HCT116 (cell line): ENCODE measurements around the gene GPR89B. TPM values are rescaled to one million over a fixed set of nuclear protein-coding genes. Genes with fewer than 3 reads are reported as not detected.

ENCODE experiments used
- ATAC-seq: fragments of 200-7000 bp; cut with Tn5 transposase; 2 replicates; pipeline ENCODE4 v1.9.1; 2020; ENCODE audit warnings: mild to moderate bottlenecking, moderate library complexity
- BruUV-seq: library from RNA; stranded (reverse); fragments of 400-500 nt; replicated peaks from 2 replicates; lab custom pipeline; 2021; lab: Mats Ljungman, UMichigan
- CTCF ChIA-PET: fragments of 300-600 bp; sonication (Branson Sonifier 250); formaldehyde crosslinking; loops from one replicate; lab custom pipeline; 2021; ENCODE audit warnings: antibody characterized with exemption; lab: Charles Lee
- POLR2A ChIA-PET: fragments of 300-600, 350-600 bp; sonication (Branson Sonifier 250); formaldehyde crosslinking; loops from one replicate; lab custom pipeline; 2021; ENCODE audit warnings: antibody characterized with exemption; lab: Charles Lee
- RAD21 ChIA-PET, 2 experiments: fragments of 300-600 bp; sonication (Branson Sonifier 250); formaldehyde crosslinking; loops; one replicate each; lab custom pipeline; 2023; ENCODE audit warnings: low total read pairs in 2 of 2; ENCODE audit not compliant: uncharacterized antibody in 2 of 2, unreplicated experiment in 2 of 2, low non-redundant PET in 1 of 2; lab: Charles Lee
- DNase-seq: peaks from one replicate; pipeline ENCODE4 v3.0.0-alpha.2; 2010; ENCODE audit warnings: low read depth, low spot score
- H2AFZ ChIP-seq: fragments of 200-600 bp; shearing (Covaris generic), sonication (generic); 2 replicates; pipeline ENCODE4 v1.6.1; 2017; ENCODE audit warnings: low read depth, mixed run types, mixed read lengths, antibody characterized with exemption, low read length; ENCODE audit not compliant: poor library complexity, severe bottlenecking
- H3K27ac ChIP-seq: 2 replicates; pipeline ENCODE4 v1.5.1; 2012; ENCODE audit warnings: low read depth, low read length
- H3K27me3 ChIP-seq: fragments of 200-600 bp; sonication (generic); 2 replicates; pipeline ENCODE4 v1.6.1; 2016; ENCODE audit warnings: mixed run types, low read length, mixed read lengths; ENCODE audit not compliant: insufficient read depth
- H3K36me3 ChIP-seq, 2 experiments: fragments of 200-500 bp in 1 of 2; fragments of 200-600 bp in 1 of 2; sonication (Bioruptor generic) in 1 of 2; sonication (generic) in 1 of 2; 2 replicates each; pipeline versions ENCODE4 v1.5.1 to v1.6.1; 2014 to 2016; ENCODE audit warnings: low read length in 2 of 2, inconsistent platforms in 1 of 2, mixed read lengths in 1 of 2, mixed run types in 1 of 2; ENCODE audit not compliant: insufficient read depth in 2 of 2, control insufficient read depth in 1 of 2
- H3K4me1 ChIP-seq, 2 experiments: fragments of 200-600 bp in 1 of 2; sonication (generic) in 1 of 2; 2 replicates each; pipeline versions ENCODE4 v1.5.1 to v1.6.1; 2012 to 2017; ENCODE audit warnings: low read length in 2 of 2, inconsistent platforms in 1 of 2, mild to moderate bottlenecking in 1 of 2, mixed read lengths in 1 of 2, mixed run types in 1 of 2, moderate library complexity in 1 of 2; ENCODE audit not compliant: insufficient read depth in 2 of 2, control insufficient read depth in 1 of 2
- H3K4me2 ChIP-seq: fragments of 200-600 bp; sonication (generic); 2 replicates; pipeline ENCODE4 v1.6.1; 2017; ENCODE audit warnings: mixed run types, low read length, mixed read lengths
- H3K4me3 ChIP-seq, 2 experiments: fragments of 200-600 bp in 1 of 2; sonication (generic) in 1 of 2; replicated peaks in 1 of 2; 2 replicates each; pipeline ENCODE4 v1.5.1; 2011 to 2016; ENCODE audit warnings: low read length in 2 of 2, control low read depth in 1 of 2, low read depth in 1 of 2, mild to moderate bottlenecking in 1 of 2, mixed read lengths in 1 of 2, mixed run types in 1 of 2
- H3K79me2 ChIP-seq: fragments of 200-600 bp; sonication (generic); 2 replicates; pipeline ENCODE4 v1.6.1; 2017; ENCODE audit warnings: mild to moderate bottlenecking, mixed run types, low read length, moderate library complexity, mixed read lengths; ENCODE audit not compliant: insufficient read depth
- H3K9ac ChIP-seq: fragments of 200-600 bp; sonication (generic); 2 replicates; pipeline ENCODE4 v1.6.1; 2016; ENCODE audit warnings: low read length, mixed read lengths
- H3K9me2 ChIP-seq: fragments of 200-600 bp; sonication (generic), shearing (Covaris generic); 2 replicates; pipeline ENCODE4 v1.6.1; 2017; ENCODE audit warnings: mixed run types, mild to moderate bottlenecking, moderate library complexity; ENCODE audit not compliant: insufficient read depth
- H3K9me3 ChIP-seq, 2 experiments: fragments of 200-500 bp in 1 of 2; fragments of 200-600 bp in 1 of 2; sonication (Bioruptor generic) in 1 of 2; sonication (generic) in 1 of 2; 2 replicates each; pipeline ENCODE4 v1.6.1; 2014 to 2017; ENCODE audit warnings: low read length in 2 of 2, mixed read lengths in 2 of 2, inconsistent platforms in 1 of 2, low read depth in 1 of 2, mild to moderate bottlenecking in 1 of 2, mixed run types in 1 of 2, moderate library complexity in 1 of 2; ENCODE audit not compliant: control insufficient read depth in 1 of 2, insufficient read depth in 1 of 2
- H4K20me1 ChIP-seq: fragments of 200-600 bp; sonication (generic), shearing (Covaris generic); 2 replicates; pipeline ENCODE4 v1.6.1; 2017; ENCODE audit warnings: mixed run types, mild to moderate bottlenecking, moderate library complexity; ENCODE audit not compliant: insufficient read depth
- CBX3 ChIP-seq: IDR thresholded peaks from 2 replicates; pipeline ENCODE4 v1.6.1; 2012; ENCODE audit warnings: low read depth
- CTCF ChIP-seq, 3 experiments: fragments of 200-600 bp in 1 of 3; sonication (generic) in 1 of 3; IDR thresholded peaks in 2 of 3; conservative IDR thresholded peaks in 1 of 3; 2 replicates each; pipeline ENCODE4 v1.5.1; 2012 to 2017; ENCODE audit warnings: low read depth in 2 of 3, low read length in 2 of 3, antibody characterized with exemption in 1 of 3, borderline replicate concordance in 1 of 3, control low read depth in 1 of 3, mild to moderate bottlenecking in 1 of 3, mixed read lengths in 1 of 3, mixed run types in 1 of 3, moderate library complexity in 1 of 3; ENCODE audit not compliant: insufficient read depth in 1 of 3
- EGR1 ChIP-seq: IDR thresholded peaks from 2 replicates; pipeline ENCODE4 v1.6.1; 2012; ENCODE audit warnings: low read depth
- ELF1 ChIP-seq: IDR thresholded peaks from 2 replicates; pipeline ENCODE4 v1.6.1; 2012; ENCODE audit warnings: low read depth, borderline replicate concordance
- EZH2phosphoT487 ChIP-seq: fragments of 200-600 bp; IDR thresholded peaks from 2 replicates; pipeline ENCODE4 v1.6.1; 2018; ENCODE audit warnings: antibody characterized with exemption, borderline replicate concordance
- FOSL1 ChIP-seq: IDR thresholded peaks from 2 replicates; pipeline ENCODE4 v1.6.1; 2012; ENCODE audit warnings: low read depth
- JUND ChIP-seq: IDR thresholded peaks from 2 replicates; pipeline ENCODE4 v1.6.1; 2012
- MAX ChIP-seq: IDR thresholded peaks from 2 replicates; pipeline ENCODE4 v1.6.1; 2012
- POLR2A ChIP-seq: IDR thresholded peaks from 2 replicates; pipeline ENCODE4 v1.7.0; 2011; ENCODE audit warnings: borderline replicate concordance; ENCODE audit not compliant: insufficient read depth, insufficient read length; ENCODE audit errors: extremely low read depth
- POLR2AphosphoS5 ChIP-seq: IDR thresholded peaks from 2 replicates; pipeline ENCODE4 v1.6.1; 2011; ENCODE audit warnings: mild to moderate bottlenecking, low read depth, low read length, moderate library complexity
- REST ChIP-seq: IDR thresholded peaks from 2 replicates; pipeline ENCODE4 v1.6.1; 2012; ENCODE audit warnings: low read depth
- SIN3A ChIP-seq: IDR thresholded peaks from 2 replicates; pipeline ENCODE4 v1.6.1; 2012; ENCODE audit warnings: low read depth
- SP1 ChIP-seq: IDR thresholded peaks from 2 replicates; pipeline ENCODE4 v1.6.1; 2012; ENCODE audit warnings: low read depth
- YY1 ChIP-seq: IDR thresholded peaks from 2 replicates; pipeline ENCODE4 v1.6.1; 2011; ENCODE audit warnings: low read length, low read depth, moderate library complexity, mild to moderate bottlenecking; ENCODE audit not compliant: insufficient replicate concordance; ENCODE audit errors: extremely low read depth
- ZBTB33 ChIP-seq: IDR thresholded peaks from 2 replicates; pipeline ENCODE4 v1.6.1; 2011; ENCODE audit warnings: mild to moderate bottlenecking, low read length, moderate library complexity; ENCODE audit not compliant: insufficient replicate concordance; ENCODE audit errors: extremely low read depth
- ZNF274 ChIP-seq: fragments of 200-500 bp; sonication (Bioruptor generic); IDR thresholded peaks from 2 replicates; pipeline ENCODE4 v1.6.1; 2014; ENCODE audit warnings: mild to moderate bottlenecking, low read depth, low read length, inconsistent platforms
- intact Hi-C: fragments of 100-400 bp; cut with micrococcal nuclease; formaldehyde crosslinking; loops from 2 replicates; pipeline ENCODE4 v1.10.0; 2022
- total RNA-seq: library from RNA; stranded (reverse); gene quantifications from one replicate; pipeline ENCODE4 v1.2.1, GENCODE V29; 2021; ENCODE audit not compliant: unreplicated experiment

GPR89B gene
- total RNA-seq, 1 experiment from 2014 or later = 11.0 TPM

- peaks cover 2% of the 10 kb centered on the region; the same call in 1 of the 2 replicates for H3K9me2 ChIP-seq
- no peak within 1 kb of the TSS for H3K9ac ChIP-seq
- no peak within 1 kb of the TSS for H3K27ac ChIP-seq
- no peaks in the 10 kb centered on the region for H3K9me3 ChIP-seq
- no peak for DNase-seq
- no TSS peak for BruUV-seq
- H3K4me1 ChIP-seq = peaks cover 0 to 6% of the 10 kb centered on the region in 2 experiments; a peak in 2 of 4 replicates
- H3K36me3 ChIP-seq = no peaks in the 10 kb centered on the region
- ATAC-seq = no peak
- H2AFZ ChIP-seq = no peak within 1 kb of the TSS
- H3K4me2 ChIP-seq = no peak within 1 kb of the TSS
- CTCF ChIA-PET = interaction anchor here (4.0 kb wide), 1 partner anchor 9 kb away, joined by 17 read pairs; no protein-coding TSS in a partner anchor
- H3K4me3 ChIP-seq = no peak within 1 kb of the TSS
- no peaks in the 10 kb centered on the region for H4K20me1 ChIP-seq
- POLR2A ChIA-PET = no interaction called here
- RAD21 ChIA-PET = no interaction called here
- TF ChIP-seq EGR1 = no peak
- no peak for TF ChIP-seq SIN3A
- no peak for TF ChIP-seq POLR2AphosphoS5
- no peak for TF ChIP-seq ZNF274
- no peak for TF ChIP-seq POLR2A
- TF ChIP-seq YY1 = no peak
- no peak for TF ChIP-seq ELF1
- TF ChIP-seq MAX = no peak
- TF ChIP-seq JUND = no peak
- TF ChIP-seq SP1 = no peak
- TF ChIP-seq REST = no peak
- no peak for TF ChIP-seq FOSL1
- TF ChIP-seq CTCF (IDR thresholded peaks at IDR 0.05 in 2 of 3, conservative IDR thresholded peaks at IDR 0.05 in 1 of 3; ENCODE audit: borderline replicate concordance in 1 of 3, insufficient read depth in 1 of 3, low read depth in 2 of 3, low read length in 2 of 3) = no peak
- TF ChIP-seq CBX3 = no peak
- TF ChIP-seq EZH2phosphoT487 = no peak
- no peak for TF ChIP-seq ZBTB33
- intact Hi-C loops = no loop called here
- H3K27me3 ChIP-seq = no peaks in the 10 kb centered on the region
- no peaks in the 10 kb centered on the region for H3K79me2 ChIP-seq
These were observed 25.9 kb upstream of the GPR89B start, which contains the start of gene GJA8 for GRCh38 chr1:147902253-147902845. Gene GJA8 (plus strand): TSS chr1:147902795. CDS start chr1:147907956, 5,161 bp downstream.
